SK-N-SH treated with all-trans-retinoic acid at 6 μM for 48 hours (cell line): ENCODE measurements around the gene HOGA1.

Experiments
- CSRNP3 ChIP-seq: fragments of 250-450 bp; sonication (Bioruptor Pico); IDR thresholded peaks from 2 replicates; pipeline ENCODE4 v1.5.1; 2021; ENCODE audit warnings: mild to moderate bottlenecking, moderate library complexity
- ESRRG ChIP-seq: fragments of 250-450 bp; sonication (Bioruptor Pico); IDR thresholded peaks from 2 replicates; pipeline ENCODE4 v1.6.1; 2021; ENCODE audit warnings: mild to moderate bottlenecking
- GLIS3 ChIP-seq: fragments of 250-450 bp; sonication (Bioruptor Pico); IDR thresholded peaks from 2 replicates; pipeline ENCODE4 v1.5.0; 2020; ENCODE audit warnings: mild to moderate bottlenecking, moderate library complexity
- PATZ1 ChIP-seq: fragments of 250-450 bp; sonication (Bioruptor Pico); IDR thresholded peaks from 2 replicates; pipeline ENCODE4 v1.8.0; 2020; ENCODE audit warnings: mild to moderate bottlenecking, moderate library complexity, borderline replicate concordance
- TOX ChIP-seq: fragments of 250-450 bp; sonication (Bioruptor Pico); IDR thresholded peaks from 2 replicates; pipeline ENCODE4 v1.8.0; 2021; ENCODE audit warnings: mild to moderate bottlenecking, moderate library complexity, borderline replicate concordance
- ZC3H10 ChIP-seq: fragments of 250-450 bp; sonication (Bioruptor Pico); IDR thresholded peaks from 2 replicates; pipeline ENCODE4 v1.5.1; 2021; ENCODE audit warnings: mild to moderate bottlenecking, moderate library complexity
- ZFP3 ChIP-seq: fragments of 250-450 bp; sonication (Bioruptor Pico); IDR thresholded peaks from 2 replicates; pipeline ENCODE4 v1.5.0; 2020; ENCODE audit warnings: mild to moderate bottlenecking, moderate library complexity
- ZNF565 ChIP-seq: fragments of 450-650 bp; formaldehyde crosslinking; conservative IDR thresholded peaks from 2 replicates; pipeline ENCODE4 v1.5.0; 2020; ENCODE audit warnings: low read depth, mild to moderate bottlenecking, moderate library complexity

GRCh38 chr10:97580421-97581367 is 3.5 kb upstream of the HOGA1 start:
- TF ChIP-seq PATZ1 (CRISPR knock-in tag) (no peak), CSRNP3 (CRISPR knock-in tag) (no peak), ZNF565 (CRISPR knock-in tag) (no peak), ZFP3 (CRISPR knock-in tag) (no peak), GLIS3 (CRISPR knock-in tag) (no peak), ZC3H10 (no peak), ESRRG (no peak), TOX (no peak)
